GM12892 (cell line): ENCODE data around the gene SLC46A3.

ENCODE experiments used
- POLR2AphosphoS5 ChIP-seq: IDR thresholded peaks from 2 replicates; pipeline ENCODE4 v1.6.1; 2011; ENCODE audit warnings: low read depth, low read length, control low read depth
- TAF1 ChIP-seq: IDR thresholded peaks from 2 replicates; pipeline ENCODE4 v1.6.1; 2011; ENCODE audit warnings: low read depth, mild to moderate bottlenecking, control low read depth, low read length, borderline replicate concordance

DNA sequence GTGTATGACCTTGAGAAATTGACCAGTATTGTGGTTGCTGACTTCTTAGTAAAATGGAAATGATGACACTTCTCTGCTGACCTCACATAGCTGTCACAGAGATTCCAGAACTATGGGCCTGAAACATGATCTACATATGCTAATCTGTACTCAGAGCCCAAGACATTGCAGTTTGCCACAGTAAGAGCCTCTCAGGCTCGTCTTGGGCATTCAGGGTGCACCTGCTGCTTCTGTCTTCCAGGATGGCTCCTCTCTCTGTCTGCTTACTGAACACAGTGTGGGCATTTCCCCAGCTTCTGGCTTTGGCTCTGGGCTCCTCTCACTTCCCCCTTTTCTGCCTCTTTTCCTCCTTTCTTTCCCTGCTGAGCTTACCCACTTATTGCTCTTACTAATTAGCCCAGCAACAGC, 22.3 kb upstream of the SLC46A3 start:
- TF ChIP-seq TAF1 (no peak), POLR2AphosphoS5 (no peak)
